NCI-H69 (cell line): ENCODE data around the gene SLC8A1.

Source experiments
- DNase-seq: peaks from one replicate; lab custom pipeline; 2025; lab: John Stamatoyannopoulos, UW

The SLC8A1 gene

GRCh38 chr2:40421631-40422297, 30.1 kb downstream of the SLC8A1 start:
- DNase-seq: peak; percentile 75

- DNase-seq: no peak
Measured at GRCh38 chr2:40420478-40420877, 31.4 kb downstream of the SLC8A1 start.

- no peak for DNase-seq
Measured at GRCh38 chr2:40419364-40419762, 32.5 kb downstream of the SLC8A1 start.

- no peak for DNase-seq
Measured at GRCh38 chr2:40418614-40419363, 33.1 kb downstream of the SLC8A1 start.

- DNase-seq: no peak
Measured at GRCh38 chr2:40416486-40416885, 35.4 kb downstream of the SLC8A1 start.

- no peak for DNase-seq
Measured at GRCh38 chr2:40415391-40415790, 36.5 kb downstream of the SLC8A1 start.

- no peak for DNase-seq
Measured at GRCh38 chr2:40412456-40412855, 39.4 kb downstream of the SLC8A1 start.

GRCh38 chr2:40410695-40411094, 41.2 kb downstream of the SLC8A1 start:
- no peak for DNase-seq

- no peak for DNase-seq
Measured at GRCh38 chr2:40409734-40410133, 42.2 kb downstream of the SLC8A1 start.

- no peak for DNase-seq
Measured at GRCh38 chr2:40406485-40407289, 45.2 kb downstream of the SLC8A1 start.

GRCh38 chr2:40405465-40405864, 46.4 kb downstream of the SLC8A1 start:
- DNase-seq: no peak

GRCh38 chr2:40404517-40404916, 47.4 kb downstream of the SLC8A1 start:
- DNase-seq: no peak

GRCh38 chr2:40403233-40403836, 48.6 kb downstream of the SLC8A1 start:
- no peak for DNase-seq

GRCh38 chr2:40401896-40402295, 50.0 kb downstream of the SLC8A1 start:
- no peak for DNase-seq

- DNase-seq: peak; percentile 57
Measured at GRCh38 chr2:40400336-40400953, 51.4 kb downstream of the SLC8A1 start.

GRCh38 chr2:40397765-40398164, 54.1 kb downstream of the SLC8A1 start:
- DNase-seq: no peak

- peak; percentile 8 for DNase-seq
Measured at GRCh38 chr2:40396124-40396523, 55.8 kb downstream of the SLC8A1 start.

- no peak for DNase-seq
Measured at GRCh38 chr2:40395169-40396073, 56.5 kb downstream of the SLC8A1 start.

GRCh38 chr2:40394597-40394996, 57.3 kb downstream of the SLC8A1 start:
- no peak for DNase-seq

- DNase-seq: no peak
Measured at GRCh38 chr2:40394031-40394430, 57.9 kb downstream of the SLC8A1 start.

GRCh38 chr2:40388161-40388560, 63.7 kb downstream of the SLC8A1 start:
- no peak for DNase-seq
